Stimulated activated naive B cell treated with anti-CD40 and anti-IgM and Interleukin-4, amounts not matched to agents 10 μg/mL and 1 μg/mL and 100 μg/mL, for 72 hours (primary cell): ENCODE data around the gene PPP1R14B.

ENCODE experiments used
- ATAC-seq, 2 donors: fragments of 150-1000 bp; cut with Tn5 transposase; replicated peaks; 2 replicates each; pipeline ENCODE4 v1.10.0; 2021; ENCODE audit warnings: moderate library complexity in 1 of 2
- DNase-seq: peaks from one replicate; pipeline ENCODE4 v3.0.0; 2021
- H3K27ac Mint-ChIP-seq: one replicate; pipeline ENCODE4 v1.8.0; 2022; ENCODE audit warnings: mild to moderate bottlenecking, mixed read lengths
- H3K27me3 Mint-ChIP-seq, 2 donors: one replicate each; pipeline ENCODE4 v1.8.0; 2022; ENCODE audit warnings: mixed read lengths in 2 of 2
- H3K36me3 Mint-ChIP-seq, 2 donors: one replicate each; pipeline ENCODE4 v1.8.0; 2022; ENCODE audit warnings: mixed read lengths in 2 of 2, mild to moderate bottlenecking in 1 of 2
- H3K4me1 Mint-ChIP-seq, 2 donors: one replicate each; pipeline ENCODE4 v1.8.0; 2022; ENCODE audit warnings: mixed read lengths in 2 of 2, mild to moderate bottlenecking in 1 of 2
- H3K4me3 Mint-ChIP-seq, 2 donors: one replicate each; pipeline ENCODE4 v1.8.0; 2022; ENCODE audit warnings: mild to moderate bottlenecking in 2 of 2, mixed read lengths in 2 of 2, moderate library complexity in 1 of 2
- H3K9me3 Mint-ChIP-seq, 2 donors: one replicate each; pipeline ENCODE4 v1.8.0; 2022; ENCODE audit warnings: mixed read lengths in 2 of 2, mild to moderate bottlenecking in 1 of 2

The PPP1R14B gene

GRCh38 chr11:64230171-64230984, 16.4 kb downstream of the PPP1R14B start, which contains the start of gene DNAJC4:
TSS of gene DNAJC4 (plus strand) at chr11:64230548. CDS start at chr11:64230855, 307 bp downstream.
- DNase-seq (peak; percentile 90), ATAC-seq (peak; percentile 38 to 50)
- Mint-ChIP-seq H3K4me1 (peaks cover 40 to 79% of the 10 kb centered on the region in 2 donors), H3K36me3 (peaks cover 20 to 21% of the 10 kb centered on the region in 2 donors), H3K9me3 (no peaks in the 10 kb centered on the region), H3K4me3 (peak within 1 kb of the TSS; percentile 87 to 97), H3K27ac (peak within 1 kb of the TSS; percentile 97), H3K27me3 (no peaks in the 10 kb centered on the region)

GRCh38 chr11:64229744-64230170, 17.0 kb downstream of the PPP1R14B start:
- H3K36me3 Mint-ChIP-seq, result peaks cover 20 to 21% of the 10 kb centered on the region in 2 donors
- no peaks in the 10 kb centered on the region for H3K9me3 Mint-ChIP-seq
- H3K4me1 Mint-ChIP-seq, result peaks cover 43 to 79% of the 10 kb centered on the region in 2 donors
- no peak for DNase-seq
- peak overlapping the region; percentile 87 to 97 for H3K4me3 Mint-ChIP-seq
- H3K27me3 Mint-ChIP-seq, result no peaks in the 10 kb centered on the region
- peak overlapping the region; percentile 97 for H3K27ac Mint-ChIP-seq
- no peak for ATAC-seq

DNA sequence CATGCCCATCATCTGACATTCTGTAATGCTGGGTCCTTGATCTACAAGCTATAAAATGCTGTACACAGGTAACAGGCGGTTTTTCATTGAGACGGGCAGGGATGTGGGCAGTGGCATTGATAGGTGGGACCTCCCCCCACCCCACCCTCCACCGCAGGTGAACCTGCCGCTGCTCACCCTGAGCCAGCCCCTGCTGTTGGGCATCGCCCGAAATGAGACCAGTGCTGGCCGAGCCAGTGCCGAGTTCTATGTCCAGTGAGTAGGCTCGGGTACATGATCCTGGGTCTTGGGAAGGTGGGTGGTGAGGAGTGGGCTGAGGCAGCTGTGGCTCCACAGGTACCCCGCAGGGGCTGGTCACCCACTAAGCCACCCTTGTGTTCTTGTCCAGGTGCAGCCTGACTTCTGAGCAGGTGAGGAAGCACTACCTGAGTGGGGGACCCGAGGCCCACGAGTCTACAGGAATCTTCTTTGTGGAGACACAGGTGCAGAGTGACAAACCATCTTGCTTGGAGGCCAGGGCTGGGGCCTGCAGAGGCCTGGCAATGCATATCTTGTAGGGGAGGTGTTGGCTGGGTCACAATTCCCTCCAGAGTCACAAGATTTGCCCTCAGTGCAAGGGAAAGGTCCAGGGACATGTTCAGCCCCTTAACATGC, 17.5 kb downstream of the PPP1R14B start:
- H3K4me3 Mint-ChIP-seq, result peak overlapping the region; percentile 58 to 97
- peaks cover 45 to 84% of the 10 kb centered on the region in 2 donors for H3K4me1 Mint-ChIP-seq
- peaks cover 22 to 24% of the 10 kb centered on the region in 2 donors for H3K36me3 Mint-ChIP-seq
- peak overlapping the region; percentile 79 for H3K27ac Mint-ChIP-seq
- H3K9me3 Mint-ChIP-seq, result no peaks in the 10 kb centered on the region
- no peak for ATAC-seq
- H3K27me3 Mint-ChIP-seq, result no peaks in the 10 kb centered on the region
- no peak for DNase-seq

- peaks cover 30 to 35% of the 10 kb centered on the region in 2 donors for H3K36me3 Mint-ChIP-seq
- H3K9me3 Mint-ChIP-seq, result no peaks in the 10 kb centered on the region
- peak overlapping the region; percentile 95 for H3K27ac Mint-ChIP-seq
- no peak for DNase-seq
- peaks cover 43 to 77% of the 10 kb centered on the region in 2 donors for H3K4me1 Mint-ChIP-seq
- H3K4me3 Mint-ChIP-seq, result peak overlapping the region; percentile 92 to 95
- H3K27me3 Mint-ChIP-seq, result no peaks in the 10 kb centered on the region
- ATAC-seq, result no peak
Observed at GRCh38 chr11:64227405-64227956, 19.3 kb downstream of the PPP1R14B start.

DNA sequence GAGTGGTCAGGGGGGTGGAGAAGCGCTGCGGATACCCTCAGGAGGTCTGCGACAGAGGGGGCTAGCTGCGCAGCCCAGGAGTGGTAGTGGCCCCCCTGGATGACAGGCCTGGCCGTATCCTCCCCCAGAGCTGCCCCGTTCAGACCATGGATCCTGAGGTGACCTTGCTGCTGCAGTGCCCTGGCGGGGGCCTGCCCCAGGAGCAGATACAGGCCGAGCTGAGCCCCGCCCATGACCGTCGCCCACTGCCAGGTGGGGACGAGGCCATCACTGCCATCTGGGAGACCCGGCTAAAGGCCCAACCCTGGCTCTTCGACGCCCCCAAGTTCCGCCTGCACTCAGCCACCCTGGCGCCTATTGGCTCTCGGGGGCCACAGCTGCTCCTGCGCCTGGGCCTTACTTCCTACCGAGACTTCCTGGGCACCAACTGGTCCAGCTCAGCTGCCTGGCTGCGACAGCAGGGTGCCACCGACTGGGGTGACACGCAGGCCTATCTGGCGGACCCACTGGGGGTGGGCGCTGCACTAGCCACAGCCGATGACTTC, 20.2 kb downstream of the PPP1R14B start:
- DNase-seq (peak; percentile 81), ATAC-seq (peak; percentile 53 to 58)
- peak overlapping the region; percentile 95 for H3K27ac Mint-ChIP-seq
- H3K4me1 Mint-ChIP-seq, result peaks cover 34 to 68% of the 10 kb centered on the region in 2 donors
- no peaks in the 10 kb centered on the region for H3K27me3 Mint-ChIP-seq
- H3K4me3 Mint-ChIP-seq, result peak overlapping the region; percentile 92 to 95
- peaks cover 30 to 32% of the 10 kb centered on the region in 2 donors for H3K36me3 Mint-ChIP-seq
- H3K9me3 Mint-ChIP-seq, result no peaks in the 10 kb centered on the region

- H3K36me3 Mint-ChIP-seq, result peaks cover 36 to 37% of the 10 kb centered on the region in 2 donors
- ATAC-seq (peak; percentile 62 to 66), DNase-seq (peak; percentile 87)
- no peaks in the 10 kb centered on the region for H3K9me3 Mint-ChIP-seq
- H3K4me3 Mint-ChIP-seq, result peak within 1 kb of the TSS; percentile 92 to 95
- peak within 1 kb of the TSS; percentile 95 for H3K27ac Mint-ChIP-seq
- H3K27me3 Mint-ChIP-seq, result no peaks in the 10 kb centered on the region
- H3K4me1 Mint-ChIP-seq, result peaks cover 31 to 67% of the 10 kb centered on the region in 2 donors
Observed at GRCh38 chr11:64225608-64226506, 20.9 kb downstream of the PPP1R14B start, which contains the start of the genes NUDT22 and TRPT1. TSS of gene NUDT22 (plus strand) at chr11:64226274. CDS start at chr11:64226653, 379 bp downstream. TSS of gene TRPT1 (minus strand) at chr11:64226186. CDS start at chr11:64225860, 326 bp downstream.

- H3K4me1 Mint-ChIP-seq, result peaks cover 31 to 62% of the 10 kb centered on the region in 2 donors
- peak overlapping the region; percentile 92 to 95 for H3K4me3 Mint-ChIP-seq
- no peaks in the 10 kb centered on the region for H3K27me3 Mint-ChIP-seq
- H3K9me3 Mint-ChIP-seq, result no peaks in the 10 kb centered on the region
- peaks cover 38% of the 10 kb centered on the region in 2 donors for H3K36me3 Mint-ChIP-seq
- DNase-seq, result no peak
- peak overlapping the region; percentile 95 for H3K27ac Mint-ChIP-seq
- peak in 1 of 2 donors; percentile 1 for ATAC-seq
Observed at GRCh38 chr11:64224891-64225607, 21.7 kb downstream of the PPP1R14B start.

GRCh38 chr11:64224151-64224890, 22.4 kb downstream of the PPP1R14B start:
- H3K9me3 Mint-ChIP-seq, result no peaks in the 10 kb centered on the region
- ATAC-seq (no peak), DNase-seq (no peak)
- H3K27ac Mint-ChIP-seq, result peak overlapping the region; percentile 95
- H3K36me3 Mint-ChIP-seq, result peaks cover 36 to 39% of the 10 kb centered on the region in 2 donors
- H3K27me3 Mint-ChIP-seq, result no peaks in the 10 kb centered on the region
- peak overlapping the region; percentile 92 to 95 for H3K4me3 Mint-ChIP-seq
- H3K4me1 Mint-ChIP-seq, result peaks cover 27 to 55% of the 10 kb centered on the region in 2 donors

DNA sequence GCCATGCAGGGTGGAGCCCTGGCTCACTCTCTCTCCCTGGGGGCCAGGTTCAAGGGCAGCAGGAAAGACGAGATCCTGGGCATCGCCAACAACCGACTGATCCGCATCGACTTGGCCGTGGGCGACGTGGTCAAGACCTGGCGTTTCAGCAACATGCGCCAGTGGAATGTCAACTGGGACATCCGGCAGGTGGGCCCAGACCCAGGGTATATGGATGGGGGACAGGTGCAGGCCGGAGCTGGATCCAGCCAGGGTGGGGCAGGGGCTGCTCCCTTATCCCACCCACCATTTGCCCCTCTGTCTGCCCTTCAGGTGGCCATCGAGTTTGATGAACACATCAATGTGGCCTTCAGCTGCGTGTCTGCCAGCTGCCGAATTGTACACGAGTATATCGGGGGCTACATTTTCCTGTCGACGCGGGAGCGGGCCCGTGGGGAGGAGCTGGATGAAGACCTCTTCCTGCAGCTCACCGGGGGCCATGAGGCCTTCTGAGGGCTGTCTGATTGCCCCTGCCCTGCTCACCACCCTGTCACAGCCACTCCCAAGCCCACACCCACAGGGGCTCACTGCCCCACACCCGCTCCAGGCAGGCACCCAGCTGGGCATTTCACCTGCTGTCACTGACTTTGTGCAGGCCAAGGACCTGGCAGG, 23.6 kb downstream of the PPP1R14B start:
- Mint-ChIP-seq H3K4me1 (peaks cover 27 to 43% of the 10 kb centered on the region in 2 donors), H3K27me3 (no peaks in the 10 kb centered on the region), H3K4me3 (peak overlapping the region in 1 of 2 donors; percentile 43), H3K36me3 (peaks cover 42 to 45% of the 10 kb centered on the region in 2 donors), H3K9me3 (no peaks in the 10 kb centered on the region), H3K27ac (peak overlapping the region; percentile 59)
- ATAC-seq, result no peak
- DNase-seq, result no peak

- H3K4me1 Mint-ChIP-seq, result peaks cover 27 to 39% of the 10 kb centered on the region in 2 donors
- no peak overlapping the region for H3K4me3 Mint-ChIP-seq
- H3K9me3 Mint-ChIP-seq, result no peaks in the 10 kb centered on the region
- H3K36me3 Mint-ChIP-seq, result peaks cover 43 to 46% of the 10 kb centered on the region in 2 donors
- peak overlapping the region; percentile 59 for H3K27ac Mint-ChIP-seq
- no peaks in the 10 kb centered on the region for H3K27me3 Mint-ChIP-seq
- ATAC-seq (no peak), DNase-seq (no peak)
Observed at GRCh38 chr11:64222651-64223000, 24.1 kb downstream of the PPP1R14B start.

DNA sequence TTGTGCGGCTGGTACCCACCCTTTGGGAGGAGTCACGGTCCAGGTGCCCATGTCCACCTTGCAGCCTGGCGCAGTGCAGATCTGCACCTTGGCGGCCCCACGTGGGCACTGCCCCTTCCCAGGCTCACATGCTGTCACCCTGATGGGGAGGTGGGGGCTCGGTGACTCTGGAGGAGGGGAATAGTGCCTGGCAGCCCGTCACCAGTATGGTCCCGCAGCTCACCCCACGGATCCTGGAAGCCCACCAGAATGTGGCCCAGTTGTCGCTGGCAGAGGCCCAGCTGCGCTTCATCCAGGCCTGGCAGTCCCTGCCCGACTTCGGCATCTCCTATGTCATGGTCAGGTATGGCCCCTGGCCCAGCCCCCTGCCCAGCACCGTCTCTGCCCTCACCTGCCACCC, 25.9 kb downstream of the PPP1R14B start:
- ATAC-seq, result no peak
- Mint-ChIP-seq H3K4me3 (no peak overlapping the region), H3K36me3 (peaks cover 44 to 52% of the 10 kb centered on the region in 2 donors), H3K27ac (no peak overlapping the region), H3K27me3 (no peaks in the 10 kb centered on the region), H3K4me1 (peaks cover 19 to 30% of the 10 kb centered on the region in 2 donors), H3K9me3 (no peaks in the 10 kb centered on the region)
- DNase-seq, result no peak

- H3K4me3 Mint-ChIP-seq, result no peak overlapping the region
- no peak for DNase-seq
- H3K27me3 Mint-ChIP-seq, result no peaks in the 10 kb centered on the region
- H3K9me3 Mint-ChIP-seq, result no peaks in the 10 kb centered on the region
- peaks cover 45 to 54% of the 10 kb centered on the region in 2 donors for H3K36me3 Mint-ChIP-seq
- ATAC-seq, result no peak
- H3K4me1 Mint-ChIP-seq, result peaks cover 18 to 30% of the 10 kb centered on the region in 2 donors
- no peak overlapping the region for H3K27ac Mint-ChIP-seq
Observed at GRCh38 chr11:64220271-64220670, 26.5 kb downstream of the PPP1R14B start.
